GM18520 (cell line): ENCODE data around the gene LIFR.

Experiments used
- ATAC-seq: cut with Tn5 transposase; IDR thresholded peaks from one replicate; pipeline ENCODE4 v1.9.1; 2021; ENCODE audit not compliant: unreplicated experiment

Gene LIFR

GRCh38 chr5:38551030-38552017, 5.1 kb downstream of the LIFR start:
- ATAC-seq, result no peak

GRCh38 chr5:38548064-38548759, 8.2 kb downstream of the LIFR start:
- no peak for ATAC-seq

- no peak for ATAC-seq
Observed at GRCh38 chr5:38547257-38547656, 9.2 kb downstream of the LIFR start.

GRCh38 chr5:38546691-38547146, 9.7 kb downstream of the LIFR start:
- ATAC-seq, result no peak

- ATAC-seq, result peak; percentile 49
Observed at GRCh38 chr5:38543886-38544285, 12.6 kb downstream of the LIFR start.

GRCh38 chr5:38543074-38543473, 13.4 kb downstream of the LIFR start:
- ATAC-seq, result no peak

- no peak for ATAC-seq
Observed at GRCh38 chr5:38541174-38541725, 15.2 kb downstream of the LIFR start.

- ATAC-seq, result no peak
Observed at GRCh38 chr5:38540314-38540713, 16.1 kb downstream of the LIFR start.

GRCh38 chr5:38538161-38538560, 18.3 kb downstream of the LIFR start:
- ATAC-seq, result no peak

GRCh38 chr5:38537505-38537904, 18.9 kb downstream of the LIFR start:
- no peak for ATAC-seq

- ATAC-seq, result no peak
Observed at GRCh38 chr5:38536968-38537367, 19.5 kb downstream of the LIFR start.

- ATAC-seq, result no peak
Observed at GRCh38 chr5:38535845-38536244, 20.6 kb downstream of the LIFR start.

GRCh38 chr5:38535248-38535750, 21.1 kb downstream of the LIFR start:
- ATAC-seq, result no peak

GRCh38 chr5:38534156-38534453, 22.3 kb downstream of the LIFR start:
- no peak for ATAC-seq

GRCh38 chr5:38533286-38534155, 22.9 kb downstream of the LIFR start:
- no peak for ATAC-seq

- no peak for ATAC-seq
Observed at GRCh38 chr5:38532165-38532669, 24.2 kb downstream of the LIFR start.

GRCh38 chr5:38531518-38531917, 24.9 kb downstream of the LIFR start:
- ATAC-seq, result no peak

GRCh38 chr5:38529955-38530646, 26.3 kb downstream of the LIFR start:
- ATAC-seq, result no peak

GRCh38 chr5:38528162-38528703, 28.2 kb downstream of the LIFR start:
- no peak for ATAC-seq

- ATAC-seq, result no peak
Observed at GRCh38 chr5:38527475-38527874, 29.0 kb downstream of the LIFR start.
